ENCODE results near the gene MTURN.

- TF ChIP-seq, protein P1, sequence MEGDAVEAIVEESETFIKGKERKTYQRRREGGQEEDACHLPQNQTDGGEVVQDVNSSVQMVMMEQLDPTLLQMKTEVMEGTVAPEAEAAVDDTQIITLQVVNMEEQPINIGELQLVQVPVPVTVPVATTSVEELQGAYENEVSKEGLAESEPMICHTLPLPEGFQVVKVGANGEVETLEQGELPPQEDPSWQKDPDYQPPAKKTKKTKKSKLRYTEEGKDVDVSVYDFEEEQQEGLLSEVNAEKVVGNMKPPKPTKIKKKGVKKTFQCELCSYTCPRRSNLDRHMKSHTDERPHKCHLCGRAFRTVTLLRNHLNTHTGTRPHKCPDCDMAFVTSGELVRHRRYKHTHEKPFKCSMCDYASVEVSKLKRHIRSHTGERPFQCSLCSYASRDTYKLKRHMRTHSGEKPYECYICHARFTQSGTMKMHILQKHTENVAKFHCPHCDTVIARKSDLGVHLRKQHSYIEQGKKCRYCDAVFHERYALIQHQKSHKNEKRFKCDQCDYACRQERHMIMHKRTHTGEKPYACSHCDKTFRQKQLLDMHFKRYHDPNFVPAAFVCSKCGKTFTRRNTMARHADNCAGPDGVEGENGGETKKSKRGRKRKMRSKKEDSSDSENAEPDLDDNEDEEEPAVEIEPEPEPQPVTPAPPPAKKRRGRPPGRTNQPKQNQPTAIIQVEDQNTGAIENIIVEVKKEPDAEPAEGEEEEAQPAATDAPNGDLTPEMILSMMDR (IDR thresholded peaks at IDR 0.05): no peak
- no peak for TF ChIP-seq EZH2 (IDR thresholded peaks at IDR 0.05; ENCODE audit: borderline replicate concordance, insufficient read depth, low read depth, low read length, poor library complexity, severe bottlenecking)
Observed at GRCh38 chr7:30142710-30143109, 7.9 kb downstream of the MTURN start.

Measured in B cell (primary cell).